ENCODE data around the gene AXL.
"Not testable (repeated sequence)": the region's sequence is repeated elsewhere in the genome, so short reads cannot be mapped to it uniquely, and the experiment has no call there.

AXL gene

DNA sequence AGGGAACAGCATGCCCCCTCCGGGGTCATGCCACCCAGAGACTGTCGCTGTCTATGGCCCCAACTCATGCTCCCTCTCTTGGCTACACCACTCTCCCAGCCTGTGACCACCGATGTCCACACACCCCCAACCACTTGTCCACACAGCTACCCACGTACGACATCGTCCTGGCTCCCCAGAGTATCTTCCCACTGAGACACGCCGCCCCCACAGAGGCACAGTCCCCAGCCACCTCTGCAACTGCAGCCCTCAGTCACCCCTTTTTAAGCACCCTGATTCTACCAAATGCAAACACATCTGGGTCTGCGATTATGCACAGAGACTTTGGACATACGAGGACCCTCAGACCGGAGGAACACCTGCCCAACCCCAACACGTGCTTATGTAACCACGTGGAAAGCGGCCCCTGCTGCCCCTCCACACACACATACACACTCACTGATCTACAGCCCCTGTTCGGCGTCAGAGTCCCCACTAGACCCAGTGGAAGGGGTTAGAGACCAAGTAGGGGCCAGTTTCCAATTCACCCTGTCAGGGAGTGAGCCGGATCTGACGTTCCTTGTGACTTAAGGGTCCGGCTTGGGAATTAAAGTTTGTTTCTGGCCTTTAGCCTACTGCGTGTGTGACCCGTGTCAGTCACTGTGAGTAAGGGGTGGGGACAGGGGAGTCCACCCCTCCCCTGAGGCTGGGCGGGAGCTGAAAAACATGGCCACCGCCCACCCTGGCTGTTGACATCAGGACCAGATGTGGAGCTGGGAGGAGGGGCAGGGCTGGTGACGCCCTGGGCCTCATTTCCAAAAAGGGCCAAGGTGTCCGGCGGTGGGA lies 11.9 kb upstream of the AXL start:
- DNase-seq (ENCODE audit: low read depth in 2 of 2) = no peak

GRCh38 chr19:41214161-41214560 lies 4.9 kb upstream of the AXL start:
- no peak for DNase-seq (ENCODE audit: low read depth in 2 of 2)

DNA sequence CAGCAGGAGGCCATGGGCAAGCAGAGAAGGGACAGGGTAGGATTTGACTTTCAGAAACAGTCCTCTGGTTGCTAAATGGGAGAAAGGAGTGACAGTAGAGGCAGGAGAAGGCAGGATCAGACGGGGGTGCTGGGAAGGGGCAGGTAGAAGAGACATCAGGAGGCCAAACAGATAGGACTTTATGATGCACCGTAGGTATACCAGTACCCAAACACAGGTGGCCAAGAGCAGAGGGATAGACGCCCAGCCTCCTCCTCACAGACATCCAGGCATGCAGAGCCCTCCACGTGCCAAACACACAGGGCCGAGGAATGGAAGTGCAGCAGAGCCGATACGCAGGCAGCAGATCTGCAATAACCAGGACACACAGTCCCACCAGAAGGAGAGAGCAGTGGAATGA lies 1.3 kb upstream of the AXL start:
- DNase-seq (ENCODE audit: low read depth in 2 of 2) = no peak

DNA sequence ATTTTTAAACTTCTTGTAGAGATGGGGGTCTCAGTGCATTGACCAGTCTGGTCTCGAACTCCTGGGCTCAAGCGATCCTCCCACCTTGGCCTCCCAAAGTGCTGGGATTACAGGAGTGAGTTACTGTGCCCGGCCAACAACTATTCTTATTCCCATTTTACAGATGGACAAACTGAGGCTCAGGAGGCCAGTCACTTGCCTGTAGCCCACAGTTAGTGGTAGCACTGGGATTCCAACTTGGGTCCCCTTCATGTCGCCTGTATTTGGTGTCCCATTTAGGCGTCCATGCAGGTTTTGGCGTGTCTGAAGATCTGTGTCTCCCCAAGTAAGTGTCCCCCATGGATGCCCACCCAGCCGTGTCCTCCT lies 791 bp upstream of the AXL start:
- no peak for DNase-seq (ENCODE audit: low read depth in 2 of 2)

GRCh38 chr19:41219924-41220567 lies 1.0 kb downstream of the AXL start:
- no peak for DNase-seq (ENCODE audit: low read depth in 2 of 2)

- DNase-seq (ENCODE audit: low read depth in 2 of 2) = no peak
These were observed 1.8 kb downstream of the AXL start for GRCh38 chr19:41220811-41221210.

DNA sequence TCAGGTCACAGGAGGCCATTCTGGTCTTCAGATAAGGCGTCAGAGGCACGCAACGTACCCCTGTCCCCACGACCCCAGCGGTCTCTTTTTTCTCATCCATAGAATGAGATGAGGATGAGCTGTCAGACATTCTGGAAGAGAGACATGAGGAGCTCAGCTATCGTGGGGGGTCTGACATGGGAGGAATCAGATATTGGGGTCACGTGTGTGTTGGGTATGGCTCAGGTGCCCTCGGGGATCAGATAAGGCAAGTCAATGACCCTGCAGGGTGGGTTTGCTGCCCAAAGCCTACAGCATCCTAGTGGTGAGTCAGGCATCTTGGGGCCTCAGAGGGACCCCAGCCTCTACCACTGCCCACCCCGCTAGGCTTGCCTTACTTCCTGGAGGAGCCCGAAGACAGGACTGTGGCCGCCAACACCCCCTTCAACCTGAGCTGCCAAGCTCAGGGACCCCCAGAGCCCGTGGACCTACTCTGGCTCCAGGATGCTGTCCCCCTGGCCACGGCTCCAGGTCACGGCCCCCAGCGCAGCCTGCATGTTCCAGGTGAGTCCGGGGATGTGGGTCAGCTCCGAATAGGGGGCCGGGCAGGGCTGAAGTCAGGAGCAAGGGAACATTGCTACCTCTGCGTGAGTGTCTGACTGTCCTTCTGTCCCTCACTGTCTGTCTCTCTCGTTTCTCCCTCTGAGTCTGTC lies 2.6 kb downstream of the AXL start:
- DNase-seq (ENCODE audit: low read depth in 2 of 2) = no peak

GRCh38 chr19:41222240-41222639 lies 3.2 kb downstream of the AXL start:
- DNase-seq (ENCODE audit: low read depth in 2 of 2) = no peak

- DNase-seq (ENCODE audit: low read depth in 2 of 2) = no peak
These were observed 4.6 kb downstream of the AXL start for GRCh38 chr19:41223431-41224234.

DNA sequence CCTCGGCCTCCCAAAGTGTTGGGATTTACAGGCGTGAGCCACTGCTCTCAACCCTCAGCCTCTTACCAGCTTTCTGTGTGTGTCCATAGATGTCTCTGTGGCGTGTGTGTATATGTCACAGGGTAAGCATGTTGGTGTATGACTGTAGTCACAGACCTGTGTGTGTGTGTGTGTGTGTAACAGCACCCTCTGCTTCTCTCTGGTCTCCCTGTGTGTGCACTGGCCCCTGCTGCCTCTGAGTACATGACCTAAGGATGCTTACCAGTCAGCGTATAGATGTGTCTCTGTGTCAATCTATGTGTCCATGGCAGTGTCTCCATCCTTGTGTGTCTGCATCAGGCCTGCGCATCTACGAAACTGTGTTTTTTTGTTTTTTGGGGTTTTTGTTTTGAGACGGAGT lies 5.6 kb downstream of the AXL start:
- no peak for DNase-seq (ENCODE audit: low read depth in 2 of 2)

- DNase-seq (ENCODE audit: low read depth in 2 of 2) = peak in 1 of 2 donors; percentile 28
These were observed 6.4 kb downstream of the AXL start for GRCh38 chr19:41225238-41226052.

- peak; percentile 26 to 42 for DNase-seq (ENCODE audit: low read depth in 2 of 2)
These were observed 7.2 kb downstream of the AXL start for GRCh38 chr19:41226053-41226873.

DNA sequence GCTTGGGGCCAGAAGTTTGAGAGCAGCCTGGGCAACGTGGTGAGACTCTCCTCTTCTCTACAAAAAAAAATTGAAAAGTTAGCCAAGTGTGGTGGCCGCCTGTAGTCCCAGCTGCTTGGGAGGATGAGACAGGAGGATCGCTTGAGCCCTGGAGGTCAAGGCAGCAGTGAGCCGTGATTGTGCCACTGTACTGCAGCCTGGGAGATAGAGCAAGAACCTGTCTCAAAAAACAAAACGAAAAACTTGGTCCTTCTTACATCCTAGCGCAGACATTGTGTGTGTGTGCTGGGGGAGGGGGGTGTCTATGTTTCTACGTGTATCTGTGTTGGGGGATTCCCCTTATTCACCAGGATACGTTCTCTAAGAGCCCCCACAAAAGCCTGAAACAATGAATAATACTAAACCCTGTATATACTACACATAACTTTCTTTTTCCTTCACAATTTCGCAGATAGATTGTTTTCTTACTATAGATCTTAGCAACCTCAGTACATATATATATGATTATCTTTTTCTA lies 7.9 kb downstream of the AXL start:
- no peak for DNase-seq (ENCODE audit: low read depth in 2 of 2)

DNA sequence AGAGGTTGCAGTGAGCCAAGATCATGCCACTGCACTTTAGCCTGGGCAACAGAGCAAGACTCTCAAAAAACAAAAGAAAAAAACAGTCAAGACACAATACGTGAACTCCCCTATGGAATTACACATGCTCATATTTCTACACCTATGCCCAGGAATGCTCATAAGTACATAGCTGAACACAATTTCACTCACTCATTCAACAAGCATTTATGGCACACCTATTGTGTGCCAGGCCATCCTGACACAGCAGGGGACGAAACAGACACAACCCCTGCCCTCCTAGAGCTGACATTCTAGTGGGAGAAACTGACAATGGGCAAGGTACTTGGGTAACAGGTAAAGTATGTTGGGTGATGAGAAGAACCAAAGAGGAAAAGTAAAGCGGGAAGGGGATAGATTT lies 9.5 kb downstream of the AXL start:
- DNase-seq (ENCODE audit: low read depth in 2 of 2) = no peak

- not testable (repeated sequence) for DNase-seq (ENCODE audit: low read depth in 2 of 2)
These were observed 10.3 kb downstream of the AXL start for GRCh38 chr19:41229338-41229737.

- no peak for DNase-seq (ENCODE audit: low read depth in 2 of 2)
These were observed 11.2 kb downstream of the AXL start for GRCh38 chr19:41230067-41230857.

DNA sequence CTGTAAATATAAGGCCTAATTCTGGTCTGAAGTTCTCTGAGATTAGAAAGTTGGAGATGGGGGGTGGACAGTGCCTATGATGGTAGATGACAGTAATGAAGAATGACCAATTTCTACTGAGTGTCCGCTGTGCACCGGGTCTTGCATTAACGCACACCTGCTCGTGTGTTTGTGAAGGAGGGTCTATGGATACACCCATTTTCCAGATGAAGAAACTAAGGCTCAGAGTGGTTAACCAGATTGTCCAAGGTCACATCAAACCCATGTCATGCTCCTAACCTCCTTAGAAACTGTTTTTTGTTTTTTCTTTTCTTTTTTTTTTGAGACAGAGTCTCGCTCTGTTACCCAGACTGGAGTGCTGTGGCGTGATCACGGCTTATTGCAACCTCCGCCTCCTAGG lies 13.7 kb downstream of the AXL start:
- DNase-seq (ENCODE audit: low read depth in 2 of 2) = no peak

DNA sequence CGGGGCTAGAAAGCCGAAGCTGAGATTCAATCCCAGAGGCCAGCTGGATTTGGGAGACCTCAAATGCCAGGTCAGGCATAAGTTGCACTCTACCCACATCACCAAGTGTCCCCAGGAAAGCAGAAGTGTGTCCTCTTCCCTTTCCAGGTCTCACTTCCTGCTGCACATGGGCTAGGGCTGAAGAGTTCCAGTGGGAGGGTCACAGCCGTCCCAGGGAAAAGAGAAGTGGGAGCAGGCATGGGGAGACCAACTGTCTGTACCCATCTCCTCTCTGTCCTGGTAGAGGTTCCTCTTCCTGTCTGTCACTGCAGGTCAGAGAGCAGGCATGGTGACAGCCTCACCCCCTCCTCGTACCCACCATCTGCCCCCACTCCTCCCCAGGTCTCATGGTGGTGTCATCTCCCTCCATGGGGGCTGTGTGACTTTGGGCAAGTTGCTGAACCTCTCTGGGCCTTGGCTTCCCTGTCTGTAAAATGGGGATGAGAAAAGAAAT lies 14.8 kb downstream of the AXL start:
- no peak for DNase-seq (ENCODE audit: low read depth in 2 of 2)

GRCh38 chr19:41234512-41235168 lies 15.6 kb downstream of the AXL start:
- no peak for DNase-seq (ENCODE audit: low read depth in 2 of 2)
